DMS 273 (cell line): Measurements from ENCODE around the gene PPP2R5C.

Source experiments
- DNase-seq: peaks from one replicate; lab custom pipeline; 2025; ENCODE audit not compliant: unreplicated experiment; lab: John Stamatoyannopoulos, UW

PPP2R5C gene

GRCh38 chr14:101914083-101914482 is 152.6 kb downstream of the PPP2R5C start:
- DNase-seq = no peak

DNA sequence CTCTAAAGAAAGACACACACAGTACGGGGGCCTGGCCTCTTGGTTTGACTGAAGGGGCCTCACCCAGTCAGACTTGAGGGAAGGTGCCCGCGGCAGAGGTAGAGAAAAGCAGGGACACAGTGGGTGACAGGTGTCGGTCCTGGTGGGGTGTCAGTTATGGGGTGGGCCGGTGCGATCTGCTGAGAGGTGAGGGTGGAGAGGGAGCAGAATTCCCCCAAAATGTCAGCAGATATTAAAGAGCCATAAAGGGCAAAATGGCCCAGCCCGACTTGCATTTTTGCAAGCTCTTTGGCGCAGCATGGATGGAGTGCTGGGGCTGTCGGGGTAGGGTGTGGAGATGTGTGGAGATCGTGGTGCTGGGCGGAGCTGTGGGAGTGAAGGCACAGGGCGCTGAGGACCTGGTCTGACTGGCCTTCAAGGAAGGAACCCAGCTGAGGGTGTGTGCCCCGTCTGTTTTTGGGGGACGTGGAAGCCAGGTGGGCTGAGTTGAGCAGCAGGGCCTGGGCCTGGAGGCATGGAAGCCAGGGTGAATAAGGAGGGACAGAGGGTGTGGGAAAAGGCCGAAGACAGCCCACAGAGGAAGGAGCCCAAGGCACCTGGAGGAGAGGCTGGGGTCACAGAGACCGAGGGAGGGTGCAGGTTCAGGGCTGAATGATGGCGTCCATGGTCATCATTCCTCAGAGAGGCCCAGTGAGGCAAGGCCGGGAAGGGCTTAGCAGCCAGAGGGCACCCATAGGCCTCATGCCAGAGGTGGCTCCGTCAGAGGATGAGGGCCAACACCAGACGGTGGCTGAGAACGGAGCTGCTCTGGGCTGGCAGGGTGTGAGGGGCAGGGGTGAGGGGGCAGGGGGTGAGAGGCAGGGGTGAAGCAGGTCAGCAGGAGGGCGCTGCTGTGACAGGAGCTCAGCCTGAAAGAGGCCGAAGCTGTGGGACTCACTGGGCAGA is 154.6 kb downstream of the PPP2R5C start:
- DNase-seq = no peak

DNA sequence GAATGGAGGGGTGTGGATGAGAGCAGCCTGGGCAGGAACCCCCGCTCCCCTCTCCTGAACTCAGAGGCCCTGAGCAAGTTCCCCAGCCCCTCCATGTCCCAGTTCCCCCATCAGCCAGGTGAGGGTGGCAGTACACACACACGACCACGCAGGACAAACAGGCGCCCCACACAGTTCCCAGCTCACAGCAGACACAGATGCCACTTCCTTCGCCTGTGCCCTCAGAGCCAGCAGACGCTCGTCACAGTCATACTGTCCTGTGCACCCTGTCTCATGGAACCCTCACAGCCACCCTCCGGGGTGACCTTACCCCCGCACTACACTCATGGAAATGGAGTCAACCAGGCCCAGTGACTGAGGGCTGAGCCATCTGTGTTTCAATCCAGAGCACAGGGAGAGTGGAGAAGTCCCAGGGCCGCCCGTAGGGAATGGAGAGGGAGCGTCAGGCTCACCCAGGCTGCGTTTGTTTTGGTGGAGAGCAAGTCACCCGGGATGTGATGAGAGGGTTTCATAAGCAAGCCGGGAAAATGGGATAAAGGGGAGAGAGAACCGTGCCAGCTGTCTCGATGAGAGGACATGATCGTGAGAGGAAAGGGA is 155.4 kb downstream of the PPP2R5C start:
- DNase-seq = no peak

- DNase-seq = no peak
These were observed 156.0 kb downstream of the PPP2R5C start for GRCh38 chr14:101917413-101918017.

DNA sequence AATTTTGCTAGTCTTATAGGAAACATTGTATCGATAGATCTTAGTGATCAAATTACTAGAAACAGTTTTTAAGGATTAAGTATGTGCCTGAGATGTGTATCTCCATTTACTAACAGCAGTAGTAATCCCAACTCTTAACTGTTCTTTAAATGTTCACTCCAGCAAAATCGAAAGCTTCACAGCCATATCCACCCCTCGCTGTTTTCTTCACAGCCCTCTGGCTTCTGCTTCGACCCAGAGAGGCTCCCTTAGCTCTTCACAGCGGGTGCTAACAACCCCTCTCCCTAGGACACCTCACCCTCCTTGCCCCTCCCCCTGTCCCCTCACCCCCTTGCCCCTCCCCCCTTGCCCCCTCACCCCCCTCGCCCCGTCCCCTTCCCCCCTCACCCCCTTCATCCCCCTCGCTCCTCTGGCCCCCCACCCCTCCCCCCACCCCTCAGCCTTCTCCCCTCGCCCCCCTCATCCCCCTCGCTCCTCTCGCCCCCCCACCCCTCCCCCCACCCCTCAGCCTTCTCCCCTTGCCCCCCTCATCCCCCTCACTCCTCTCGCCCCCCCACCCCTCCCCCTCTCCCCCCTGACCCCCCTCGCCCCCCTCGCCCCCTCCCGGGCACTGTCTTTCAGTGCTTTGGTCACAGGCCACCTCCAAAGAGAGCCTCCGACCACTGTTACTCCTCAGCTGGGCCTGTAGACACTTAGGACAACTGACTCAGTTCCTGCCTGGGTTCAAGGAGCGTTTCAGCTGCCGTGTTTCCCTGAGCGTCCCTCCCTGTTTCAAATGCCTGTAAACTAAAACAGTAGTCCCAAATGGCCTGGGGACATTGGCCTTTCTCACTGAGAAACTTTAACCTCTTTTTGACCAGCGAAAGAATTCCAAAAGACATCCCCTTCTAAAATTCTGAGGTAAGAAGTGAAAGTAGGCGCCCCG is 156.8 kb downstream of the PPP2R5C start:
- DNase-seq = no peak

DNA sequence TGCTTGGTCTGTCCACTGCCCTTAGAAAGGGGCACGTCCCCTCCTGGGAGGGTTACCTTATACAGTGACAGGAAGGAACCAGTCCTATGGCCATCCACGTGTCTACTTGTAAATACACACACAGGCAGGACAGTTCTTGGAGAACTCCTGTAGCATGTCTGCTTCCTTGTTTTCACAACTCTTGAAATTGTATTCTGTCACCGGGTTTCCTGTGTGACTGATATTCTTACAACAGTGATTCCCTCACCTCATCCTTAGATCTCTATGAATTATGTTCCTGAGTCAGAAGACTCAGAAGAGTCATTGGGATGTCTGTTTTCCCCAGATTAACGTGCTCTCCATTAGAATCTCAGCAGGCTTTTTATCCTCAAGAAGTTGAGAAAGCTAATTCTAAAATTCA is 158.8 kb downstream of the PPP2R5C start:
- DNase-seq = no peak

DNA sequence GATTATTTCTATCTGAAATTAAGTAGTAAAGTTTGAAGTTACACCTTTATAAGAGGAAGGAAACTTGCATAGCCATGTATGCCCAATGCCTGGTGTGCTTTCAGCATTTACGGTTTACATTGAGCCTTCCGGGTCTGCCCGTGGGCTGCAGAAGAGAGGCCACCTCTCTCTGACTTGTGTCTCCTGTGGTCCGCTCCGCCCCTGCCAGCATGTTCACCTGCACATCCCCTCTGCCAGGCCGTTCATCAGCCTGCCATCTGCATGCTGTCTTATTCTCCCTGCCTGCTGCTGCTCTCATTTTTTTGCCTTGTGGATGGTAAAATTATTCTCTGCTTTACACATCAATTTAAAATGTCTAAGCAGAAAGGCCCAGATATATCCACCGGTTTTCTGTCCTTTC is 161.4 kb downstream of the PPP2R5C start:
- no peak for DNase-seq

GRCh38 chr14:101925152-101925551 is 163.6 kb downstream of the PPP2R5C start:
- no peak for DNase-seq

DNA sequence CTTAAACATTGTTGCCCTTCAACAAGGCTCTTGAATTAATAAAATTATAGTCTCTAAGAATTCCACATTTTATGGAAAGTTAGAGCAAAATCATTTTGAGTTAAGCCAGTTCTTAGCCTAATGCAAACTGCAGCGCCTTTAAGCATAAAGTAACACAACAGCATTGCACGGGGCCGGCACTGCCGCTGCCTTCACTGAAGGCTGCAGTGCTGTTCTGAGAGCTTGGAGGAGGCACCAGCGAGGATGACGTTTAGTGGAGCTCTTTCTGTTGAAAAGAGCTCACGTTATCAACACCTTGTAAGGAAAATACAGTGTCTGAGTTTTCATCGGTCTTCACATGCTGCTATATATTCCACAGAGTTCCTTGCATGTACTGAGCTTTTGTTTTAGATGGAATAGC is 164.6 kb downstream of the PPP2R5C start:
- no peak for DNase-seq

- DNase-seq = no peak
These were observed 165.1 kb downstream of the PPP2R5C start for GRCh38 chr14:101926620-101927019.

DNA sequence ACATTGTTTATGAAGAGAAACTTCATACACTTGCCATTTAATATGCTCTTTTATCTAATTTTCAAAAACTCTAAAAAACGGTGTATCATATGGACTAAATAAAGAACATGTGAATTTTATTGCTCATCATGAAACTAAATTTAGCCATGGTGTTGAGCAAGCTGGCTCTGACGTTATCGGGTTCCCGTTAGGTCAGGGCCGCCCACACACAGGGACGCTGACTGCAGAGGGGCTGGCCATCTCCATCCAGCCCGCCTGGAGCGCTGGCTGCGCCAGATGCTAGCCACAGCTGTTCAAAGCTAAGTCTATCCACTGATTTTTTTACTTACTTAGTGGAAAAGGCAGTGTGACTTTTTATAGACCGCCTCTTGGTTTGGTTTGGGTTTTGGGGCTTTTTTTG is 166.3 kb downstream of the PPP2R5C start:
- peak; percentile 95 for DNase-seq

- no peak for DNase-seq
These were observed 166.9 kb downstream of the PPP2R5C start for GRCh38 chr14:101928415-101928841.

DNA sequence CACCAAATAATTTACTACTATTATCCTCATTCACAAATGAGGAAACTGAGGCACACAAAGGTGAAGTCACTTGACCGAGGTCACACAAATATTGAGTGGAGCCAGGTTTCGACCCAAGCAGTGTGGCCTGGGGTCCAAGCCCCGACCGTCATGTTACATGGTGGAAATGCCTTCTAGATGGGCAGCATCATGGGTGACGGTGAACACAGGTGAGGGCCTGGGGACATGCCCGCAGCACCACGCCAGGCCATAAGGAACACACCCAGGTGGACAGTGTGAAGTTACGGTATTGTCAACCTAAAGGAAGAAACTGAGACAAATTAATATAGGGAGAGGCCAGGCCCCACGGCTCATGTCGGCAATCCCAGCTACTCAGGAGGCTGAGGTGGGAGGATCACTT is 167.6 kb downstream of the PPP2R5C start:
- no peak for DNase-seq

- no peak for DNase-seq
These were observed 168.4 kb downstream of the PPP2R5C start for GRCh38 chr14:101929946-101930345.

GRCh38 chr14:101932673-101933072 is 171.2 kb downstream of the PPP2R5C start:
- DNase-seq = no peak

- DNase-seq = no peak
These were observed 171.7 kb downstream of the PPP2R5C start for GRCh38 chr14:101933209-101933608.

DNA sequence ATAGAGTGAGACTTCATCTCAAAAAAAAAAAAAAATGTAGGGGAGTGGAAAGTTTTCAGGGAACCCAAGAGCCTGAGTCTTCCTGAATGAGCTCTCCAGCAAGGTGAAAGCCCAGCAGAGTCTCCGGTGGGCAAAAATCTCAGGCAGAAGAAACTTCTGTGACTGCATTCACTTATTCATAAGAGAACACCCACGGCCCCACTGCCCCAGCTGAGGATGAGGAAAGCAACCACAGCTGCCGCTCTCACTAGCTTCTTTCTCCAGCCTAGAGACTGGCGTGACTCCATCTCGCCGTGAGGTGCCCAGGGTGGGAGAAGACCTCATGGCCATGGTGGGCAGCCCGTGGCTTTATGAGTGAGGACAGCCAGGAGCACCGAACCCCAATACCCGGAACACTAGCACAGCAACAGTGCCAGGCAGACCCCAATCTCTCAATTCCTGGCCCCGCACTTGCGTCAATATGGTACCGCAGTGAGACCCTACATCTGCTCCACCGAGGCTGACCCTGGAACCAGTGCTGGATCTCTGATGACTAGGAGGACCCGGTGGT is 173.2 kb downstream of the PPP2R5C start:
- no peak for DNase-seq

DNA sequence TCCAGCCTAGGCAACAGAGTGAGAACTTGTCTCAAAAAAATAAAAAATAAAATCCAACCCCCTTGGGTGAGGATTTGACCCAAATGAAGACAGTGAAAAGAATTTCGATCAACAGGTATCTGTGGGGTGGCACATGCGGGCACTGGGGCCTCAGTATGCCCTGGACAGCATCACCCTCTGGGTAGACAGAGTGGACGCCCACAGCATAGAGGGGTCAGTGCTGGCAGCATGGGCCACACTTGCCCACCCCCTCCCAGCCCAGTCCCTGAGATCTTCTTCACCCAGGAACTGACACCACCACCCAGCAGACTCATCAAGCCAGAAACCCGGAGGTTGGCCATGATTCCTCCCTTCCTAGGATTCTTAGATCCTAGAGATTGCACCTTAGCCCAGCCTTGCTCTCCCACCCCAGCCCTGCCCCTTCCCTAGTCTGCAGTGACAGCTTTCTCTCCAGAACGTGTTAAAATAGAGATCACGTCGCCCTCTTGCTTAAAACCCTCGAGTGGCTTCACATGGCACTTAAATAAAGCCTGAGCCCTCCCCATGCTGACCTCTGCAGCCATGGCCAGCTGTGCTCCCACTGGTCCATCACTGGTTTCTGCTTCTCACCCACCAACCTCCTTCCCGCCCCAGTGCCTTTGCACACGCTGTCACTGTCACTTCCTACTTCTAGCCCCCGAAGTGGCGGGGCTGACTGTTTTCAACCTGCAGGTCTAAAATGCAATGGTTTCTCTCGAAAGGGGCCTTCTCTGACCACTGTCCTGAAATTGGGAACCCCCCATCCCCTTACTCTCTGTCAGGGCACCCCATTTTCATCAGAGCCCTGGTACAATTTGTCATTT is 176.6 kb downstream of the PPP2R5C start:
- no peak for DNase-seq

- DNase-seq = no peak
These were observed 178.2 kb downstream of the PPP2R5C start for GRCh38 chr14:101939646-101940170.
